Esophagus muscularis mucosa (tissue), 4 donors: Measurements from ENCODE around the gene CDHR3. TPM values are rescaled to one million over a fixed set of nuclear protein-coding genes. Genes with fewer than 3 reads are reported as not detected.

ENCODE experiments used
- DNase-seq: peaks from one replicate; pipeline ENCODE4 v3.0.0-alpha.2; 2017; ENCODE audit errors: extremely low spot score
- H3K27ac ChIP-seq, 4 donors: fragments of 200-600 bp; sonication (generic); replicated peaks in 1 of 4; 1 replicate in 3 of 4; 2 replicates in 1 of 4; pipeline ENCODE4 v1.5.1; 2016 to 2019; ENCODE audit warnings: mild to moderate bottlenecking in 1 of 4
- H3K27me3 ChIP-seq, 4 donors: fragments of 200-600 bp; sonication (generic); one replicate each; pipeline versions ENCODE4 v1.5.1 to v1.6.0; 2016 to 2019
- H3K36me3 ChIP-seq, 4 donors: fragments of 200-600 bp; sonication (generic); one replicate each; pipeline ENCODE4 v1.5.1; 2016 to 2019
- H3K4me1 ChIP-seq, 4 donors: fragments of 200-600 bp; sonication (generic); one replicate each; pipeline ENCODE4 v1.5.1; 2016 to 2019
- H3K4me3 ChIP-seq, 4 donors: fragments of 200-600 bp; sonication (generic); 1 replicate in 2 of 4; 2 replicates in 2 of 4; pipeline ENCODE4 v1.5.1; 2016 to 2019; ENCODE audit warnings: mild to moderate bottlenecking in 4 of 4, moderate library complexity in 1 of 4
- H3K9me3 ChIP-seq, 4 donors: fragments of 200-600 bp; sonication (generic); 1 replicate in 3 of 4; 2 replicates in 1 of 4; pipeline ENCODE4 v1.5.1; 2016 to 2019
- EP300 ChIP-seq: sonication (generic); formaldehyde crosslinking; IDR thresholded peaks from one replicate; pipeline ENCODE4 v1.6.1; 2017; ENCODE audit warnings: antibody characterized with exemption
- POLR2A ChIP-seq: fragments of 450-650 bp; IDR thresholded peaks from one replicate; pipeline ENCODE4 v1.6.1; 2017; ENCODE audit warnings: antibody characterized with exemption, moderate library complexity, mild to moderate bottlenecking, low read depth
- POLR2AphosphoS5 ChIP-seq, 2 donors: sonication (generic); formaldehyde crosslinking; IDR thresholded peaks; one replicate each; pipeline ENCODE4 v1.6.1; 2017; ENCODE audit warnings: antibody characterized with exemption in 2 of 2
- WGBS: methylation state at CpG from one replicate; pipeline ENCODE4 v1.1.5; 2018; 5-methylcytosine and 5-hydroxymethylcytosine counted together
- intact Hi-C: fragments of 100-400 bp; cut with DNase I; formaldehyde crosslinking; loops from one replicate; pipeline ENCODE4 v1.15.1; 2023
- total RNA-seq, 4 donors: library from RNA; depleted of rRNA; stranded (reverse); fragments of >200 nt; gene quantifications; one replicate each; pipeline versions ENCODE4 v1.1.0 to v1.2.1, GENCODE V29; 2016
- TF ChIP-seq, protein P1 (sequence below), 3 experiments: fragments of 200-600 bp in 2 of 3; fragments of 450-650 bp in 1 of 3; sonication (generic) in 2 of 3; IDR thresholded peaks; one replicate each; pipeline ENCODE4 v1.5.1; 2017 to 2019; ENCODE audit warnings: antibody characterized with exemption in 3 of 3, mild to moderate bottlenecking in 2 of 3, moderate library complexity in 1 of 3

The CDHR3 gene
- total RNA-seq, 4 donors from 2014 or later: 7.8 to 41.1 (median 21.2) TPM

DNA sequence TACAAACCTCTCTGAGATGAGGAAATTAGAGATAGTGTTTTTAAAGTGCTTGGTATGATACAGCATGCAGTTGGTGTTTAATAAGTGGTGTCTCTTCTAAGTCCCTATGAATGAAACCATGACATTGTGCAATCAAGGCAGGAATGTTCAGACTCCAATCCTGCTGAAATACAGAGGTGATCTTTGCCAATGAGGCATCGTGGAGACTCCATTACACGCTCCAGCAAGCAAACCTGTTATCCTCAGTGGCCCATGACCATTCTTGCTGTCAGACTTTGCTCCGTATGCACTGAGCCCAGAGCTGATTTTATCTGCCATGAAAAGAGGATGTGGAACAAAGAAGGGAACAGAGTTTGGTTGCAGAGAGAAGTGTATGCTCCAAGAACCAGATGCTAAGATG lies 47.3 kb downstream of the CDHR3 start:
- DNase-seq: no peak
- Histone ChIP-seq H3K27ac (peak overlapping the region; percentile 69 to 84 (median 78)), H3K9me3 (no peaks in the 10 kb centered on the region), H3K4me1 (peaks cover 7 to 52% (median 44%) of the 10 kb centered on the region in 4 donors), H3K4me3 (no peak overlapping the region), H3K36me3 (no peaks in the 10 kb centered on the region), H3K27me3 (no peaks in the 10 kb centered on the region)
- 78% methylated on average over 3 of the region's 3 CpGs for WGBS
- no peak for TF ChIP-seq POLR2A
- TF ChIP-seq, protein P1, sequence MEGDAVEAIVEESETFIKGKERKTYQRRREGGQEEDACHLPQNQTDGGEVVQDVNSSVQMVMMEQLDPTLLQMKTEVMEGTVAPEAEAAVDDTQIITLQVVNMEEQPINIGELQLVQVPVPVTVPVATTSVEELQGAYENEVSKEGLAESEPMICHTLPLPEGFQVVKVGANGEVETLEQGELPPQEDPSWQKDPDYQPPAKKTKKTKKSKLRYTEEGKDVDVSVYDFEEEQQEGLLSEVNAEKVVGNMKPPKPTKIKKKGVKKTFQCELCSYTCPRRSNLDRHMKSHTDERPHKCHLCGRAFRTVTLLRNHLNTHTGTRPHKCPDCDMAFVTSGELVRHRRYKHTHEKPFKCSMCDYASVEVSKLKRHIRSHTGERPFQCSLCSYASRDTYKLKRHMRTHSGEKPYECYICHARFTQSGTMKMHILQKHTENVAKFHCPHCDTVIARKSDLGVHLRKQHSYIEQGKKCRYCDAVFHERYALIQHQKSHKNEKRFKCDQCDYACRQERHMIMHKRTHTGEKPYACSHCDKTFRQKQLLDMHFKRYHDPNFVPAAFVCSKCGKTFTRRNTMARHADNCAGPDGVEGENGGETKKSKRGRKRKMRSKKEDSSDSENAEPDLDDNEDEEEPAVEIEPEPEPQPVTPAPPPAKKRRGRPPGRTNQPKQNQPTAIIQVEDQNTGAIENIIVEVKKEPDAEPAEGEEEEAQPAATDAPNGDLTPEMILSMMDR (IDR thresholded peaks at IDR 0.05): no peak
- no peak for TF ChIP-seq EP300
- TF ChIP-seq POLR2AphosphoS5 (IDR thresholded peaks at IDR 0.05): no peak
- intact Hi-C loops: no loop called here

DNA sequence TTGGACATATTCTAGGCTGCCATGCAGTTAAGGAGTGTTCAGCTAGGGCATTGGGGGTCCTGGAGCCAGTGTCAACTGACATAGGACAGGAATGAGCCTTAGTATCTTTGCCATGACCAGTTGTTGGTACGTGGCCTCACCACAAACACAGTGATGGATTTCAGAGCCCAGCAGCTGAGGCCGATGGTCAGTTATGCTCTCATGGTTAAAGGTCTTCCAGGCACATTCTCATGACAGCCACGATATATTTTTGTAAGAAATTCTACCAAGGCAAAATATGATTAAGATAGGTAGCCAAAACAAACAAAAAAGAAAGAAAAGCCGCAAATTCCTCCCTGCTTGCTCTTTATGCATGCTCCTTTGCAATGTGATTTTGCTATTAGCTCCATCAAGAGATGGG lies 47.8 kb downstream of the CDHR3 start:
- no peak overlapping the region for H3K4me3 ChIP-seq
- intact Hi-C loops: no loop called here
- H3K36me3 ChIP-seq: no peaks in the 10 kb centered on the region
- peaks cover 7 to 58% (median 50%) of the 10 kb centered on the region in 4 donors for H3K4me1 ChIP-seq
- peak overlapping the region; percentile 69 to 84 (median 78) for H3K27ac ChIP-seq
- TF ChIP-seq POLR2A (no peak), POLR2AphosphoS5 (IDR thresholded peaks at IDR 0.05) (no peak), EP300 (no peak)
- TF ChIP-seq, protein P1 (IDR thresholded peaks at IDR 0.05): no peak
- 93% methylated on average over 4 of the region's 4 CpGs for WGBS
- no peaks in the 10 kb centered on the region for H3K27me3 ChIP-seq
- no peak for DNase-seq
- H3K9me3 ChIP-seq: no peaks in the 10 kb centered on the region

DNA sequence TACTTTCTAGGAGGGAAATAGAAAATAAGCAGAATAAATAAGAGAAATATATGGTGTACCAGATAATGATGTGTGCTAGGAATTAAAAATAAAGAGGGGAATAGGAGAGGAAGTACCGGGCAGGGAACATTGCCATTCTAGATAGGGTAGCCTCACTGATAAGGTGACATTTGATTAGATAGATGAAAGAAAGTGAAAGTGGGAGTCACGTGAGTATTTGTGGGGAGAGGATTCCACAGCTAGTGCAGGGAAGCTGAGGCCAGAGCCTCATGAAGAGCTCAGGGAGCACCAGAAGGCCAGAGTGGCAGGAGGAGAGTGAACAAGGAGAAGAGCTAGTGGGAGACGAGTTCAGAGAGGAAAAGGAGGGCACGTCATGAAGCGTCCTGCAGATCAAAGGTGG lies 49.1 kb downstream of the CDHR3 start:
- TF ChIP-seq, protein P1 (IDR thresholded peaks at IDR 0.05): no peak
- TF ChIP-seq EP300 (no peak), POLR2A (no peak), POLR2AphosphoS5 (IDR thresholded peaks at IDR 0.05) (no peak)
- Histone ChIP-seq H3K9me3 (no peaks in the 10 kb centered on the region), H3K4me1 (peaks cover 7 to 66% (median 58%) of the 10 kb centered on the region in 4 donors), H3K27ac (peak overlapping the region; percentile 72 to 84 (median 78)), H3K36me3 (no peaks in the 10 kb centered on the region), H3K27me3 (no peaks in the 10 kb centered on the region), H3K4me3 (no peak overlapping the region)
- 91% methylated on average over 5 of the region's 5 CpGs for WGBS
- DNase-seq: no peak
- intact Hi-C loops: no loop called here

DNA sequence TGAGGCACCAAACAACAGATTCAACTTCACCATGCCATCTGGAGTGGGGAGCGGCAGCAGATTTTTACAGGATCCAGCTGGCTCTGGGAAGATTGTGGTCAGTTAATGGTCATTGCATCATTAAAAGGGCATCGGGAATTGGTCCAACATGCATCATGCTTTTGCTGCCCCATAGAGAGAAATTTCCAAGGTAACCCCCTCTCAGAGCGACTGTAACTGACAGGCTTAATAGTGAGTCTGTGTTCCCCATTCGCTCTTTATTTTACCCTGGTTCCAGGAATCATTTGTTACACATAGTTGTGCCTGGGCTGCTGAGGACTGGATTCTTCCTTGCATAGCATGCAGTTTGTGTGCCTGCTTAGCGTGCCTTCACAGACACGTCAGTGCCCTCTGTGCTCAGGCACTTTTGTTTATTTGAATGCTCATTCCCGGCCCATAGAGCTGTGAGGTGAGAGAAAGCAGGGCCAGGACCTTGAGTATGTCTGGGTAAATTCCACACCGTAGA lies 49.9 kb downstream of the CDHR3 start:
- Histone ChIP-seq H3K36me3 (no peaks in the 10 kb centered on the region), H3K27ac (peak overlapping the region; percentile 72 to 84 (median 78)), H3K4me3 (no peak overlapping the region), H3K27me3 (no peaks in the 10 kb centered on the region), H3K4me1 (peaks cover 7 to 66% (median 58%) of the 10 kb centered on the region in 4 donors), H3K9me3 (no peaks in the 10 kb centered on the region)
- no peak for DNase-seq
- TF ChIP-seq POLR2AphosphoS5 (IDR thresholded peaks at IDR 0.05): peak; percentile 75 to 85
- TF ChIP-seq, protein P1 (IDR thresholded peaks at IDR 0.05): no peak
- no peak for TF ChIP-seq POLR2A
- peak; percentile 36 for TF ChIP-seq EP300
- WGBS: 56% methylated on average over 7 of the region's 8 CpGs
- intact Hi-C loops: no loop called here
